ENCODE results near the gene TMEM187. TPM values are rescaled to one million over a fixed set of nuclear protein-coding genes. Genes with fewer than 3 reads are reported as not detected.

Gene TMEM187
- total and polyA plus RNA-seq, 2 of the 4 experiments (the other 2 are of a cell fraction) = 3.4 to 6.2 TPM

GRCh38 chrX:153944800-153945150 is 27.8 kb upstream of the TMEM187 start:
- H2AK9ac ChIP-seq (replicated peaks; ENCODE audit: low read depth, low read length, poor library complexity) = no peak overlapping the region
- no peak overlapping the region for H3K4me2 ChIP-seq (ENCODE audit: low read depth, low read length)
- H4K20me1 ChIP-seq (ENCODE audit: insufficient read depth, low read length) = no peaks in the 10 kb centered on the region
- H3K4me3 ChIP-seq (ENCODE audit: insufficient read depth, low read depth, low read length) = no peak overlapping the region
- H4K91ac ChIP-seq (ENCODE audit: insufficient read depth, low read depth, low read length) = no peak overlapping the region
- no peak overlapping the region for H2AFZ ChIP-seq (replicated peaks; ENCODE audit: low read length, poor library complexity)
- peaks cover 2% of the 10 kb centered on the region; the same call in 1 of the 2 replicates for H3K27me3 ChIP-seq (ENCODE audit: control insufficient read depth, insufficient read depth, low read length)
- no peaks in the 10 kb centered on the region for H3K79me1 ChIP-seq (ENCODE audit: low read depth in 1 of 2, low read length in 2 of 2)
- H2BK120ac ChIP-seq (ENCODE audit: low read depth, low read length) = no peak overlapping the region
- H2BK15ac ChIP-seq (ENCODE audit: low read depth, low read length) = no peak overlapping the region
- H4K8ac ChIP-seq (ENCODE audit: low read depth in 2 of 2, low read length in 2 of 2) = no peak overlapping the region
- 90% methylated on average over 4 of the region's 6 CpGs; no CpG with 5 or more reads in 1 of the 2 experiments for WGBS, 2 experiments (ENCODE audit: extremely low coverage in 2 of 2, insufficient read length in 1 of 2)
- BruUV-seq (replicated peaks) = no TSS peak
- H2BK20ac ChIP-seq (ENCODE audit: low read depth, low read length) = no peak overlapping the region
- H2AK5ac ChIP-seq (ENCODE audit: low read depth, low read length) = no peak overlapping the region
- H3K9ac ChIP-seq (ENCODE audit: low read depth, low read length) = no peak overlapping the region
- H3K9me1 ChIP-seq (ENCODE audit: insufficient read depth, low read length) = no peaks in the 10 kb centered on the region
- H3K27ac ChIP-seq (ENCODE audit: insufficient read depth, low read length) = no peak overlapping the region
- H3K9me3 ChIP-seq (ENCODE audit: control insufficient read depth, insufficient read depth, low read length) = no peaks in the 10 kb centered on the region
- H3K23ac ChIP-seq (ENCODE audit: low read depth, low read length) = no peak overlapping the region
- H4K5ac ChIP-seq (ENCODE audit: low read depth, low read length) = no peak overlapping the region
- H3K4me1 ChIP-seq (ENCODE audit: control insufficient read depth, insufficient read depth, low read length) = no peaks in the 10 kb centered on the region
- ATAC-seq (ENCODE audit: low read depth) (no peak), DNase-seq (no peak)
- no peak overlapping the region for H3K18ac ChIP-seq (ENCODE audit: low read depth, low read length)
- intact Hi-C loops (cut with micrococcal nuclease) (no loop called here), dilution Hi-C loops (cut with HindIII; ENCODE audit: low sequenced_read_pairs, unreplicated experiment) (no loop called here), in situ Hi-C loops (cut with MboI; ENCODE audit: low sequenced_read_pairs) (no loop called here)
- no peak overlapping the region for H3K56ac ChIP-seq (ENCODE audit: extremely low read depth, insufficient read depth, low read length)
- POLR2A ChIA-PET (ENCODE audit: unreplicated experiment) = interaction anchor here (0.6 kb wide), 1 partner anchor 9 kb away, joined by 3 read pairs; no protein-coding TSS in a partner anchor
- H3K14ac ChIP-seq (replicated peaks; ENCODE audit: low read depth, low read length) = no peak overlapping the region
- peaks cover 5% of the 10 kb centered on the region; the same call in 1 of the 2 replicates for H3K36me3 ChIP-seq (ENCODE audit: control insufficient read depth, insufficient read depth, low read length)
- no peak overlapping the region for H3K4ac ChIP-seq (ENCODE audit: low read depth, low read length)
- no peak for TF ChIP-seq MAFK (IDR thresholded peaks at IDR 0.05; ENCODE audit: low read depth, low read length)
- TF ChIP-seq MXI1 (IDR thresholded peaks at IDR 0.05; ENCODE audit: borderline replicate concordance, low read depth, low read length) = no peak
- TF ChIP-seq NFE2L2 (IDR thresholded peaks at IDR 0.05; ENCODE audit: low read depth, low read length) = no peak
- TF ChIP-seq RCOR1 (IDR thresholded peaks at IDR 0.05; ENCODE audit: insufficient replicate concordance, low read length) = no peak
- no peak for TF ChIP-seq CHD1 (IDR thresholded peaks at IDR 0.05; ENCODE audit: low read depth, low read length)
- no peak for TF ChIP-seq FOS (IDR thresholded peaks at IDR 0.05; ENCODE audit: low read depth, low read length)
- no peak for TF ChIP-seq RFX5 (IDR thresholded peaks at IDR 0.05; ENCODE audit: low read depth, low read length)
- TF ChIP-seq SMC3 (IDR thresholded peaks at IDR 0.05; ENCODE audit: low read depth, low read length) = no peak
- no peak for TF ChIP-seq POLR2A (IDR thresholded peaks at IDR 0.05; ENCODE audit: low read depth, low read length)
- TF ChIP-seq, protein P1, sequence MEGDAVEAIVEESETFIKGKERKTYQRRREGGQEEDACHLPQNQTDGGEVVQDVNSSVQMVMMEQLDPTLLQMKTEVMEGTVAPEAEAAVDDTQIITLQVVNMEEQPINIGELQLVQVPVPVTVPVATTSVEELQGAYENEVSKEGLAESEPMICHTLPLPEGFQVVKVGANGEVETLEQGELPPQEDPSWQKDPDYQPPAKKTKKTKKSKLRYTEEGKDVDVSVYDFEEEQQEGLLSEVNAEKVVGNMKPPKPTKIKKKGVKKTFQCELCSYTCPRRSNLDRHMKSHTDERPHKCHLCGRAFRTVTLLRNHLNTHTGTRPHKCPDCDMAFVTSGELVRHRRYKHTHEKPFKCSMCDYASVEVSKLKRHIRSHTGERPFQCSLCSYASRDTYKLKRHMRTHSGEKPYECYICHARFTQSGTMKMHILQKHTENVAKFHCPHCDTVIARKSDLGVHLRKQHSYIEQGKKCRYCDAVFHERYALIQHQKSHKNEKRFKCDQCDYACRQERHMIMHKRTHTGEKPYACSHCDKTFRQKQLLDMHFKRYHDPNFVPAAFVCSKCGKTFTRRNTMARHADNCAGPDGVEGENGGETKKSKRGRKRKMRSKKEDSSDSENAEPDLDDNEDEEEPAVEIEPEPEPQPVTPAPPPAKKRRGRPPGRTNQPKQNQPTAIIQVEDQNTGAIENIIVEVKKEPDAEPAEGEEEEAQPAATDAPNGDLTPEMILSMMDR (conservative IDR thresholded peaks at IDR 0.05; ENCODE audit: low read depth, low read length) = no peak
- TF ChIP-seq USF2 (IDR thresholded peaks at IDR 0.05; ENCODE audit: low read depth, low read length) = no peak
- TF ChIP-seq CEBPB (IDR thresholded peaks at IDR 0.05; ENCODE audit: low read depth, low read length) = no peak
- TF ChIP-seq BHLHE40 (IDR thresholded peaks at IDR 0.05; ENCODE audit: low read depth, low read length) = no peak
- TF ChIP-seq, protein P2, sequence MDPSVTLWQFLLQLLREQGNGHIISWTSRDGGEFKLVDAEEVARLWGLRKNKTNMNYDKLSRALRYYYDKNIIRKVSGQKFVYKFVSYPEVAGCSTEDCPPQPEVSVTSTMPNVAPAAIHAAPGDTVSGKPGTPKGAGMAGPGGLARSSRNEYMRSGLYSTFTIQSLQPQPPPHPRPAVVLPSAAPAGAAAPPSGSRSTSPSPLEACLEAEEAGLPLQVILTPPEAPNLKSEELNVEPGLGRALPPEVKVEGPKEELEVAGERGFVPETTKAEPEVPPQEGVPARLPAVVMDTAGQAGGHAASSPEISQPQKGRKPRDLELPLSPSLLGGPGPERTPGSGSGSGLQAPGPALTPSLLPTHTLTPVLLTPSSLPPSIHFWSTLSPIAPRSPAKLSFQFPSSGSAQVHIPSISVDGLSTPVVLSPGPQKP (IDR thresholded peaks at IDR 0.05; ENCODE audit: borderline replicate concordance, low read depth, low read length) = no peak
- no peak for TF ChIP-seq MAZ (IDR thresholded peaks at IDR 0.05; ENCODE audit: borderline replicate concordance, low read depth, low read length)
- no peak for TF ChIP-seq RAD21 (IDR thresholded peaks at IDR 0.05; ENCODE audit: low read length)
- no peak overlapping the region for H2BK5ac ChIP-seq (ENCODE audit: low read depth, low read length, poor library complexity, severe bottlenecking)
- CTCF ChIA-PET = no interaction called here

All from IMR-90 (cell line).